ENCODE results near the gene UQCR10.
A peak's percentile ranks its signal among the peaks of the same experiment; 100 is the strongest.

The UQCR10 gene

GRCh38 chr22:29793396-29793795, 26.2 kb downstream of the UQCR10 start:
- no peaks in the 10 kb centered on the region for H3K27me3 ChIP-seq (ENCODE audit: low read depth, low read length)
- H3K9ac ChIP-seq (ENCODE audit: low read length): no peak overlapping the region
- H3K79me2 ChIP-seq (ENCODE audit: low read length): no peaks in the 10 kb centered on the region
- H3K9me3 ChIP-seq (ENCODE audit: insufficient read depth, low read length): no peaks in the 10 kb centered on the region
- H4K20me1 ChIP-seq (ENCODE audit: insufficient read depth, low read length): no peaks in the 10 kb centered on the region
- H3K4me3 ChIP-seq (ENCODE audit: low read length): no peak overlapping the region
- TF ChIP-seq EZH2phosphoT487 (IDR thresholded peaks at IDR 0.05; ENCODE audit: low read depth) (no peak), CTCF (IDR thresholded peaks at IDR 0.05; ENCODE audit: low read depth, low read length) (no peak)
- H3K27ac ChIP-seq (ENCODE audit: low read length): no peak overlapping the region
- H3K36me3 ChIP-seq (replicated peaks; ENCODE audit: low read depth, low read length): peaks cover 53% of the 10 kb centered on the region
- H3K4me1 ChIP-seq (ENCODE audit: low read length): peaks cover 17% of the 10 kb centered on the region
- no peak overlapping the region for H3K4me2 ChIP-seq (ENCODE audit: low read length)
- H2AFZ ChIP-seq (ENCODE audit: low read depth, low read length): no peak overlapping the region

DNA sequence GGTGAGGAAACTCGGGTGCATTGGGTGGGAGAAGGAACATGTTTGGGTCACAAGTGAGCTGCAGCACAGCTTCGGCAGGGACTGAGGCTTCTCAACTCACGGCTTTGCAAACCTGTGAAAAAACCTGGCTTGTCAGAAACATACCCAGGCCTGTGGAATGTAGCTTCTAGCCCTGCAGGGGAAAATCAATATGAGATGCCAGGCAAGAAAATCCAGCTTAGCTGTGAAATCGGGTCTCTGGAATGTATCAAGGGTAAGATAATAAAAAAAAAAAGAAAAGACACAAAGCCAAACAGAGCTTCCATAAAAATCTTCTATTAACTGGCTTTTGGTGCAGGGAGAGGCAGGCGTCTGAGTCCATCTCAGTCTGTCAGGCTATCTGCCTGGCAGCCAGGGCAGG, 28.5 kb downstream of the UQCR10 start:
- Histone ChIP-seq H3K4me2 (ENCODE audit: low read length) (no peak overlapping the region), H3K9me3 (ENCODE audit: insufficient read depth, low read length) (no peaks in the 10 kb centered on the region), H2AFZ (ENCODE audit: low read depth, low read length) (no peak overlapping the region), H3K27me3 (ENCODE audit: low read depth, low read length) (no peaks in the 10 kb centered on the region), H3K36me3 (replicated peaks; ENCODE audit: low read depth, low read length) (peaks cover 42% of the 10 kb centered on the region), H3K27ac (ENCODE audit: low read length) (no peak overlapping the region), H3K4me3 (ENCODE audit: low read length) (no peak overlapping the region), H3K79me2 (ENCODE audit: low read length) (no peaks in the 10 kb centered on the region), H3K9ac (ENCODE audit: low read length) (no peak overlapping the region), H3K4me1 (ENCODE audit: low read length) (peaks cover 19% of the 10 kb centered on the region), H4K20me1 (ENCODE audit: insufficient read depth, low read length) (no peaks in the 10 kb centered on the region)
- no peak for TF ChIP-seq CTCF (IDR thresholded peaks at IDR 0.05; ENCODE audit: low read depth, low read length)
- no peak for TF ChIP-seq EZH2phosphoT487 (IDR thresholded peaks at IDR 0.05; ENCODE audit: low read depth)

GRCh38 chr22:29797351-29797750, 30.2 kb downstream of the UQCR10 start:
- Histone ChIP-seq H3K4me3 (ENCODE audit: low read length) (peak overlapping the region; percentile 21; the same call in 1 of the 2 replicates), H2AFZ (ENCODE audit: low read depth, low read length) (no peak overlapping the region), H3K79me2 (ENCODE audit: low read length) (no peaks in the 10 kb centered on the region), H3K9me3 (ENCODE audit: insufficient read depth, low read length) (no peaks in the 10 kb centered on the region), H3K36me3 (replicated peaks; ENCODE audit: low read depth, low read length) (peaks cover 40% of the 10 kb centered on the region), H3K27me3 (ENCODE audit: low read depth, low read length) (no peaks in the 10 kb centered on the region), H3K4me1 (ENCODE audit: low read length) (peaks cover 19% of the 10 kb centered on the region), H4K20me1 (ENCODE audit: insufficient read depth, low read length) (no peaks in the 10 kb centered on the region), H3K27ac (ENCODE audit: low read length) (no peak overlapping the region), H3K4me2 (ENCODE audit: low read length) (peak overlapping the region; percentile 55), H3K9ac (ENCODE audit: low read length) (peak overlapping the region; percentile 8; the same call in 1 of the 2 replicates)
- TF ChIP-seq CTCF (IDR thresholded peaks at IDR 0.05; ENCODE audit: low read depth, low read length) (no peak), EZH2phosphoT487 (IDR thresholded peaks at IDR 0.05; ENCODE audit: low read depth) (no peak)

DNA sequence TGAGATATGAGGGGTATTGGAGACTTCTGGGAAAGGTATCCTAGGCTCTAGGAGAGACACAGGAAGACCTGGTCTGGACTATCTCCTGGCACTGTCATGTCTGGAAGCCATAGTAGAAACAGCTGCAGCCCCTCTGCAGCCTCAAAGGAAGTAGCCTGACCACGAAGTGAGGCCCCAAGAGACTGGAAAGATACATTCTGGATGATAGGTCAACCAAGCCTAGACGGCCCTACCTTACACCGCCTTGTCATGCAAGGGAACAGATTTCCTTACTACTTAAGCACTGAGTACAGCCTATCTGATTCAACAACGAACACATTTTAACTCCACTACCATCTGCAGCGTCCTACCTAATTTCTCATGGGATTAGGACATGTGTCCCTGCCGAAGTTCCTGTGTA, 31.1 kb downstream of the UQCR10 start:
- Histone ChIP-seq H3K27ac (ENCODE audit: low read length) (no peak overlapping the region), H3K9ac (ENCODE audit: low read length) (no peak overlapping the region), H3K9me3 (ENCODE audit: insufficient read depth, low read length) (no peaks in the 10 kb centered on the region), H3K4me2 (ENCODE audit: low read length) (no peak overlapping the region), H4K20me1 (ENCODE audit: insufficient read depth, low read length) (no peaks in the 10 kb centered on the region), H2AFZ (ENCODE audit: low read depth, low read length) (no peak overlapping the region), H3K36me3 (replicated peaks; ENCODE audit: low read depth, low read length) (peaks cover 31% of the 10 kb centered on the region), H3K4me3 (ENCODE audit: low read length) (no peak overlapping the region), H3K4me1 (ENCODE audit: low read length) (peaks cover 19% of the 10 kb centered on the region), H3K79me2 (ENCODE audit: low read length) (no peaks in the 10 kb centered on the region), H3K27me3 (ENCODE audit: low read depth, low read length) (no peaks in the 10 kb centered on the region)
- TF ChIP-seq CTCF (IDR thresholded peaks at IDR 0.05; ENCODE audit: low read depth, low read length) (no peak), EZH2phosphoT487 (IDR thresholded peaks at IDR 0.05; ENCODE audit: low read depth) (no peak)
